Measurements from ENCODE around the gene C12orf75. TPM values are rescaled to one million over a fixed set of nuclear protein-coding genes. Genes with fewer than 3 reads are reported as not detected.
"Not testable (repeated sequence)": the region's sequence is repeated elsewhere in the genome, so short reads cannot be mapped to it uniquely, and the experiment has no call there.

The C12orf75 gene
- total RNA-seq, 2 donors from 2014 or later, result 46.2 to 76.0 TPM

- Mint-ChIP-seq H3K27ac (no peak overlapping the region), H3K36me3 (no peaks in the 10 kb centered on the region), H3K9me3 (peaks cover 0 to 3% of the 10 kb centered on the region in 2 donors)
- ATAC-seq (no peak), DNase-seq (ENCODE audit: low spot score in 2 of 2) (no peak)
Measured at GRCh38 chr12:105322070-105322469, 8.4 kb upstream of the C12orf75 start.

- no peaks in the 10 kb centered on the region for H3K36me3 Mint-ChIP-seq
- H3K9me3 Mint-ChIP-seq, result peaks cover 0 to 3% of the 10 kb centered on the region in 2 donors
- ATAC-seq, result no peak
- H3K27ac Mint-ChIP-seq, result no peak overlapping the region
- no peak for DNase-seq (ENCODE audit: low spot score in 2 of 2)
Measured at GRCh38 chr12:105324704-105325103, 5.8 kb upstream of the C12orf75 start.

GRCh38 chr12:105325117-105325516 lies 5.4 kb upstream of the C12orf75 start:
- no peak for ATAC-seq
- DNase-seq (ENCODE audit: low spot score in 2 of 2), result no peak
- Mint-ChIP-seq H3K36me3 (no peaks in the 10 kb centered on the region), H3K9me3 (peaks cover 0 to 3% of the 10 kb centered on the region in 2 donors), H3K27ac (no peak overlapping the region)

- ATAC-seq (peak; percentile 19 to 25), DNase-seq (ENCODE audit: low spot score in 2 of 2) (no peak)
- Mint-ChIP-seq H3K9me3 (peaks cover 0 to 3% of the 10 kb centered on the region in 2 donors), H3K27ac (peak overlapping the region; percentile 40 to 92), H3K36me3 (no peaks in the 10 kb centered on the region)
Measured at GRCh38 chr12:105329926-105330282, 587 bp upstream of the C12orf75 start.

- no peaks in the 10 kb centered on the region for H3K9me3 Mint-ChIP-seq
- peak; percentile 2 to 25 for ATAC-seq
Measured at GRCh38 chr12:105330931-105331804, 677 bp downstream of the C12orf75 start.

GRCh38 chr12:105331805-105332251 lies 1.3 kb downstream of the C12orf75 start:
- DNase-seq (ENCODE audit: low spot score in 2 of 2), result no peak
- Mint-ChIP-seq H3K36me3 (peaks cover 0 to 7% of the 10 kb centered on the region in 2 donors), H3K27ac (peak overlapping the region; percentile 49 to 78), H3K9me3 (peaks cover 0 to 3% of the 10 kb centered on the region in 2 donors)
- peak in 1 of 2 donors; percentile 41 for ATAC-seq

More at GRCh38 chr12:105330931-105331804, 677 bp downstream of the C12orf75 start:
- DNase-seq (ENCODE audit: low spot score in 2 of 2), result peak in 1 of 2 donors; percentile 23
- Mint-ChIP-seq H3K36me3 (peaks cover 0 to under 1% of the 10 kb centered on the region in 2 donors), H3K27ac (peak overlapping the region; percentile 49 to 78)

- peak overlapping the region in 1 of 2 donors; percentile 49 for H3K27ac Mint-ChIP-seq
- not testable (repeated sequence) for DNase-seq (ENCODE audit: low spot score in 2 of 2); ATAC-seq; H3K9me3 Mint-ChIP-seq; H3K36me3 Mint-ChIP-seq
Measured at GRCh38 chr12:105332286-105332685, 1.8 kb downstream of the C12orf75 start.

- Mint-ChIP-seq H3K27ac (no peak overlapping the region), H3K9me3 (peaks cover 0 to 3% of the 10 kb centered on the region in 2 donors), H3K36me3 (peaks cover 0 to 13% of the 10 kb centered on the region in 2 donors)
- DNase-seq (ENCODE audit: low spot score in 2 of 2), result no peak
- ATAC-seq, result no peak
Measured at GRCh38 chr12:105332925-105333324, 2.4 kb downstream of the C12orf75 start.

- no peak for DNase-seq (ENCODE audit: low spot score in 2 of 2)
- H3K9me3 Mint-ChIP-seq, result peaks cover 0 to 3% of the 10 kb centered on the region in 2 donors
- no peak overlapping the region for H3K27ac Mint-ChIP-seq
- no peak for ATAC-seq
- H3K36me3 Mint-ChIP-seq, result peaks cover 0 to 13% of the 10 kb centered on the region in 2 donors
Measured at GRCh38 chr12:105334001-105334400, 3.5 kb downstream of the C12orf75 start.

GRCh38 chr12:105334582-105334981 lies 4.1 kb downstream of the C12orf75 start:
- H3K36me3 Mint-ChIP-seq, result peaks cover 0 to 13% of the 10 kb centered on the region in 2 donors
- no peak overlapping the region for H3K27ac Mint-ChIP-seq
- no peak for ATAC-seq

GRCh38 chr12:105335856-105336255 lies 5.4 kb downstream of the C12orf75 start:
- H3K27ac Mint-ChIP-seq, result no peak overlapping the region
- H3K9me3 Mint-ChIP-seq, result peaks cover 5 to 8% of the 10 kb centered on the region in 2 donors
- DNase-seq (ENCODE audit: low spot score in 2 of 2) (no peak), ATAC-seq (no peak)
- H3K36me3 Mint-ChIP-seq, result peaks cover 0 to 21% of the 10 kb centered on the region in 2 donors

More at GRCh38 chr12:105334582-105334981, 4.1 kb downstream of the C12orf75 start:
- DNase-seq (ENCODE audit: low spot score in 2 of 2), result no peak
- H3K9me3 Mint-ChIP-seq, result peaks cover 0 to 3% of the 10 kb centered on the region in 2 donors

GRCh38 chr12:105336411-105336810 lies 5.9 kb downstream of the C12orf75 start:
- no peak for ATAC-seq
- DNase-seq (ENCODE audit: low spot score in 2 of 2), result no peak
- H3K36me3 Mint-ChIP-seq, result peaks cover 0 to 27% of the 10 kb centered on the region in 2 donors
- peaks cover 5 to 8% of the 10 kb centered on the region in 2 donors for H3K9me3 Mint-ChIP-seq
- H3K27ac Mint-ChIP-seq, result no peak overlapping the region

GRCh38 chr12:105337391-105337790 lies 6.9 kb downstream of the C12orf75 start:
- Mint-ChIP-seq H3K27ac (peak overlapping the region in 1 of 2 donors; percentile 39), H3K36me3 (peaks cover 0 to 37% of the 10 kb centered on the region in 2 donors), H3K9me3 (peaks cover 5 to 10% of the 10 kb centered on the region in 2 donors)
- no peak for ATAC-seq
- no peak for DNase-seq (ENCODE audit: low spot score in 2 of 2)

GRCh38 chr12:105338966-105339365 lies 8.5 kb downstream of the C12orf75 start:
- DNase-seq (ENCODE audit: low spot score in 2 of 2) (no peak), ATAC-seq (no peak)
- Mint-ChIP-seq H3K9me3 (peaks cover 5 to 14% of the 10 kb centered on the region in 2 donors), H3K36me3 (peaks cover 0 to 41% of the 10 kb centered on the region in 2 donors), H3K27ac (no peak overlapping the region)

GRCh38 chr12:105341010-105341409 lies 10.5 kb downstream of the C12orf75 start:
- DNase-seq (ENCODE audit: low spot score in 2 of 2) (no peak), ATAC-seq (peak in 1 of 2 donors; percentile 19)
- H3K36me3 Mint-ChIP-seq, result peaks cover 0 to 41% of the 10 kb centered on the region in 2 donors
- H3K27ac Mint-ChIP-seq, result no peak overlapping the region
- peaks cover 5 to 14% of the 10 kb centered on the region in 2 donors for H3K9me3 Mint-ChIP-seq

GRCh38 chr12:105341620-105342019 lies 11.1 kb downstream of the C12orf75 start:
- ATAC-seq, result peak; percentile 47 to 94
- H3K9me3 Mint-ChIP-seq, result peaks cover 5 to 11% of the 10 kb centered on the region in 2 donors
- H3K36me3 Mint-ChIP-seq, result peaks cover 0 to 36% of the 10 kb centered on the region in 2 donors
- not testable (repeated sequence) for H3K27ac Mint-ChIP-seq
- peak in 1 of 2 donors; percentile 64 for DNase-seq (ENCODE audit: low spot score in 2 of 2)

- Mint-ChIP-seq H3K27ac (no peak overlapping the region), H3K36me3 (peaks cover 0 to 29% of the 10 kb centered on the region in 2 donors), H3K9me3 (peaks cover 5 to 11% of the 10 kb centered on the region in 2 donors)
- DNase-seq (ENCODE audit: low spot score in 2 of 2), result no peak
- ATAC-seq, result no peak
Measured at GRCh38 chr12:105342464-105342863, 12.0 kb downstream of the C12orf75 start.

All from activated naive CD4-positive, alpha-beta T cell treated with anti-CD3 and anti-CD28 coated beads, Interleukin-2, amount 50 U/mL, for 72 hours (primary cell).